Liver (tissue), 9 donors: ENCODE measurements around the gene CSAD. TPM values are rescaled to one million over a fixed set of nuclear protein-coding genes. Genes with fewer than 3 reads are reported as not detected.

ENCODE experiments used
- DNase-seq: peaks from one replicate; pipeline ENCODE4 v3.0.0-alpha.2; 2017; ENCODE audit warnings: low spot score
- H3K27ac ChIP-seq, 2 donors: one replicate each; pipeline ENCODE4 v1.7.0; 2013; ENCODE audit warnings: inconsistent platforms in 2 of 2, low read length in 2 of 2, control low read depth in 1 of 2, low read depth in 1 of 2, mild to moderate bottlenecking in 1 of 2
- H3K27me3 ChIP-seq, 4 donors: one replicate each; pipeline versions ENCODE4 v1.6.1 to v1.7.0; 2013; ENCODE audit warnings: low read length in 3 of 4, inconsistent platforms in 1 of 4, mild to moderate bottlenecking in 1 of 4, moderate library complexity in 1 of 4; ENCODE audit not compliant: control insufficient read depth in 4 of 4, insufficient read depth in 4 of 4
- H3K36me3 ChIP-seq, 4 donors: one replicate each; pipeline versions ENCODE4 v1.6.1 to v1.7.0; 2013; ENCODE audit warnings: low read length in 3 of 4, mild to moderate bottlenecking in 3 of 4, low read depth in 1 of 4, moderate library complexity in 1 of 4; ENCODE audit not compliant: control insufficient read depth in 4 of 4, insufficient read depth in 3 of 4
- H3K4me1 ChIP-seq, 4 donors: one replicate each; pipeline versions ENCODE4 v1.6.1 to v1.7.0; 2013; ENCODE audit warnings: low read length in 3 of 4, mild to moderate bottlenecking in 3 of 4, moderate library complexity in 1 of 4; ENCODE audit not compliant: control insufficient read depth in 4 of 4, insufficient read depth in 4 of 4
- H3K4me3 ChIP-seq, 3 donors: one replicate each; pipeline versions ENCODE4 v1.6.1 to v1.7.0; 2013; ENCODE audit warnings: low read length in 3 of 3, control low read depth in 1 of 3, low read depth in 1 of 3, mild to moderate bottlenecking in 1 of 3
- H3K9ac ChIP-seq, 2 donors: one replicate each; pipeline ENCODE4 v1.7.0; 2013; ENCODE audit warnings: low read length in 2 of 2, mild to moderate bottlenecking in 2 of 2, moderate library complexity in 2 of 2, control low read depth in 1 of 2, low read depth in 1 of 2
- H3K9me3 ChIP-seq, 4 donors: one replicate each; pipeline versions ENCODE4 v1.6.1 to v1.7.0; 2013; ENCODE audit warnings: low read length in 3 of 4; ENCODE audit not compliant: control insufficient read depth in 4 of 4
- EGR1 ChIP-seq, 2 donors: IDR thresholded peaks; 2 replicates each; pipeline ENCODE4 v1.6.1; 2016 to 2018; ENCODE audit warnings: antibody characterized with exemption in 2 of 2, low read depth in 2 of 2
- FOXA1 ChIP-seq: IDR thresholded peaks from 2 replicates; pipeline ENCODE4 v1.6.1; 2016; ENCODE audit warnings: antibody characterized with exemption
- FOXA2 ChIP-seq: IDR thresholded peaks from 2 replicates; pipeline ENCODE4 v1.6.1; 2016; ENCODE audit warnings: antibody characterized with exemption
- GABPA ChIP-seq, 2 donors: IDR thresholded peaks in 1 of 2; conservative IDR thresholded peaks in 1 of 2; 2 replicates each; pipeline ENCODE4 v1.6.1; 2016; ENCODE audit warnings: antibody characterized with exemption in 2 of 2, mild to moderate bottlenecking in 1 of 2, moderate library complexity in 1 of 2
- HNF4A ChIP-seq, 2 donors: conservative IDR thresholded peaks; 2 replicates each; pipeline ENCODE4 v1.6.1; 2016; ENCODE audit warnings: antibody characterized with exemption in 2 of 2, mild to moderate bottlenecking in 2 of 2
- HNF4G ChIP-seq: IDR thresholded peaks from 2 replicates; pipeline ENCODE4 v1.6.1; 2016; ENCODE audit warnings: antibody characterized with exemption
- JUND ChIP-seq, 2 donors: IDR thresholded peaks; 2 replicates each; pipeline ENCODE4 v1.6.1; 2016; ENCODE audit warnings: antibody characterized with exemption in 2 of 2
- MAX ChIP-seq: IDR thresholded peaks from 2 replicates; pipeline ENCODE4 v1.6.1; 2016; ENCODE audit warnings: antibody characterized with exemption
- NR2F2 ChIP-seq: IDR thresholded peaks from 2 replicates; pipeline ENCODE4 v1.6.1; 2016; ENCODE audit warnings: antibody characterized with exemption
- RAD21 ChIP-seq, 2 donors: IDR thresholded peaks; 2 replicates each; pipeline ENCODE4 v1.6.1; 2016; ENCODE audit warnings: antibody characterized with exemption in 2 of 2, mild to moderate bottlenecking in 2 of 2
- REST ChIP-seq: IDR thresholded peaks from 2 replicates; pipeline ENCODE4 v1.6.1; 2016; ENCODE audit warnings: antibody characterized with exemption, mild to moderate bottlenecking
- RXRA ChIP-seq, 2 donors: IDR thresholded peaks; 2 replicates each; pipeline ENCODE4 v1.6.1; 2017 to 2018; ENCODE audit warnings: antibody characterized with exemption in 2 of 2, mild to moderate bottlenecking in 1 of 2
- SP1 ChIP-seq: IDR thresholded peaks from 2 replicates; pipeline ENCODE4 v1.6.1; 2018; ENCODE audit warnings: antibody characterized with exemption, mild to moderate bottlenecking
- TAF1 ChIP-seq: conservative IDR thresholded peaks from 2 replicates; pipeline ENCODE4 v1.6.1; 2016; ENCODE audit warnings: antibody characterized with exemption, mild to moderate bottlenecking
- YY1 ChIP-seq: IDR thresholded peaks from 2 replicates; pipeline ENCODE4 v1.6.1; 2016; ENCODE audit warnings: antibody characterized with exemption, mild to moderate bottlenecking
- WGBS: extraction: QIAGEN DNeasy Blood & Tissue Kit; methylation state at CpG from one replicate; pipeline ENCODE4 v1.1.7; 2013; 5-methylcytosine and 5-hydroxymethylcytosine counted together
- polyA plus RNA-seq, 2 donors: library from polyadenylated mRNA; stranded (reverse) in 1 of 2; unstranded in 1 of 2; fragments of 200-250 nt in 1 of 2; fragments of >200 nt in 1 of 2; fragmentation: Nextera tagmentation in 1 of 2; extraction: Ambion mirVana in 1 of 2; gene quantifications; one replicate each; pipeline versions ENCODE4 v1.2.1 to v1.2.3, GENCODE V29; 2013 to 2015
- total RNA-seq, 2 donors: library from RNA; depleted of rRNA; stranded (reverse); fragments of >200 nt; gene quantifications; one replicate each; pipeline ENCODE4 v1.2.3, GENCODE V29; 2014
- TF ChIP-seq, protein P1 (sequence below): IDR thresholded peaks from 2 replicates; pipeline ENCODE4 v1.6.1; 2016; ENCODE audit warnings: antibody characterized with exemption
- TF ChIP-seq, protein P2 (sequence below): IDR thresholded peaks from 2 replicates; pipeline ENCODE4 v1.6.1; 2016; ENCODE audit warnings: antibody characterized with exemption
- TF ChIP-seq, protein P3 (sequence below): fragments of 150-350 bp; IDR thresholded peaks from 2 replicates; pipeline ENCODE4 v1.5.1; 2017; ENCODE audit warnings: improper control_type of control experiment, low read depth, low read length; ENCODE audit not compliant: missing input control
- donor health status: healthy.
- donor health status: healthy.
- donor health status: healthy.
- donor health status: healthy.
- donor health status: healthy.

CSAD gene
- total and polyA plus RNA-seq, 4 donors: 4.4 to 41.5 (median 35.1) TPM

GRCh38 chr12:53113951-53114350 lies 66.8 kb downstream of the CSAD start:
- no peak for DNase-seq
- H3K27ac ChIP-seq: no peak overlapping the region
- no peak overlapping the region for H3K9ac ChIP-seq
- no peaks in the 10 kb centered on the region for H3K9me3 ChIP-seq
- H3K36me3 ChIP-seq: no peaks in the 10 kb centered on the region
- no peaks in the 10 kb centered on the region for H3K27me3 ChIP-seq
- H3K4me1 ChIP-seq: no peaks in the 10 kb centered on the region
- H3K4me3 ChIP-seq: no peak overlapping the region
- TF ChIP-seq FOXA1 (no peak), GABPA (IDR thresholded peaks at IDR 0.05 in 1 of 2, conservative IDR thresholded peaks at IDR 0.05 in 1 of 2) (no peak), REST (no peak), YY1 (no peak), TAF1 (no peak), RXRA (IDR thresholded peaks at IDR 0.05) (no peak)
- TF ChIP-seq, protein P1, sequence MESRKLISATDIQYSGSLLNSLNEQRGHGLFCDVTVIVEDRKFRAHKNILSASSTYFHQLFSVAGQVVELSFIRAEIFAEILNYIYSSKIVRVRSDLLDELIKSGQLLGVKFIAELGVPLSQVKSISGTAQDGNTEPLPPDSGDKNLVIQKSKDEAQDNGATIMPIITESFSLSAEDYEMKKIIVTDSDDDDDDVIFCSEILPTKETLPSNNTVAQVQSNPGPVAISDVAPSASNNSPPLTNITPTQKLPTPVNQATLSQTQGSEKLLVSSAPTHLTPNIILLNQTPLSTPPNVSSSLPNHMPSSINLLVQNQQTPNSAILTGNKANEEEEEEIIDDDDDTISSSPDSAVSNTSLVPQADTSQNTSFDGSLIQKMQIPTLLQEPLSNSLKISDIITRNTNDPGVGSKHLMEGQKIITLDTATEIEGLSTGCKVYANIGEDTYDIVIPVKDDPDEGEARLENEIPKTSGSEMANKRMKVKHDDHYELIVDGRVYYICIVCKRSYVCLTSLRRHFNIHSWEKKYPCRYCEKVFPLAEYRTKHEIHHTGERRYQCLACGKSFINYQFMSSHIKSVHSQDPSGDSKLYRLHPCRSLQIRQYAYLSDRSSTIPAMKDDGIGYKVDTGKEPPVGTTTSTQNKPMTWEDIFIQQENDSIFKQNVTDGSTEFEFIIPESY: no peak

DNA sequence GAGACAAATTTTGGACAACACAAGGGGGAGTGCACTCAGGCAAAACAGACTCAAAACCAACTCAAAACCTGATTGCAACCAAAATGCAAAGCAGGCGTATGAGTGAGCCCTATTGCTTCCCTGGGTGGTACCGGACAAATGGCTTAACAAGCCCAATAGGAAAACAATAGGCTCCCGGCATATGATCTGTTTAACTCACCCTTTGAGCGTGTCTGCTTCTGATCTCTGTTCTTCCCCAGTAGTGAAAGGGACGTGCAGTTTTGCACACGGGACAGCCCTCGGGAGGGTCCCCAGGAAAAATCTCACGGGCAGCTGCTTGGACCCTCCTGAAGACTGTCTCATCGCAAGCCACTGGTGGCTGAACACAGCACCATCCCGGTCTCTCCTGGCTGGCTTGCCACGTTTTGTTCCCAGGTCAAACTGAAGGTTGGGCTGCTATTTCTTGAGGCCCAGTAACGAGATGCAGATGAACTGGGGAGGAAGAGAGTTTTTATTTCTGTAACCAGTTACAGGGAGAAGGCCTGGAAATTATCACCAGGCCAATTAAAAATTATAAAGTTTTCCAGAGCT lies 67.5 kb downstream of the CSAD start:
- no peak for DNase-seq
- H3K27ac ChIP-seq: no peak overlapping the region
- 91% methylated on average over 12 of the region's 12 CpGs for WGBS

More for the DNA sequence above, 67.5 kb downstream of the CSAD start:
- no peak overlapping the region for H3K4me3 ChIP-seq
- no peaks in the 10 kb centered on the region for H3K27me3 ChIP-seq
- no peaks in the 10 kb centered on the region for H3K4me1 ChIP-seq
- no peaks in the 10 kb centered on the region for H3K9me3 ChIP-seq
- no peaks in the 10 kb centered on the region for H3K36me3 ChIP-seq
- no peak overlapping the region for H3K9ac ChIP-seq
- TF ChIP-seq NR2F2 (no peak), GABPA (IDR thresholded peaks at IDR 0.05 in 1 of 2, conservative IDR thresholded peaks at IDR 0.05 in 1 of 2) (no peak), RXRA (IDR thresholded peaks at IDR 0.05) (no peak), TAF1 (no peak), YY1 (no peak), RAD21 (IDR thresholded peaks at IDR 0.05) (no peak), HNF4A (conservative IDR thresholded peaks at IDR 0.05) (no peak), REST (no peak), FOXA1 (no peak), EGR1 (IDR thresholded peaks at IDR 0.05; ENCODE audit: low read depth in 2 of 2) (no peak), MAX (no peak), HNF4G (no peak), JUND (IDR thresholded peaks at IDR 0.05) (no peak), SP1 (no peak), FOXA2 (no peak)
- TF ChIP-seq, protein P1: no peak
- TF ChIP-seq, protein P2, sequence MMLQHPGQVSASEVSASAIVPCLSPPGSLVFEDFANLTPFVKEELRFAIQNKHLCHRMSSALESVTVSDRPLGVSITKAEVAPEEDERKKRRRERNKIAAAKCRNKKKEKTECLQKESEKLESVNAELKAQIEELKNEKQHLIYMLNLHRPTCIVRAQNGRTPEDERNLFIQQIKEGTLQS: no peak
- TF ChIP-seq, protein P3, sequence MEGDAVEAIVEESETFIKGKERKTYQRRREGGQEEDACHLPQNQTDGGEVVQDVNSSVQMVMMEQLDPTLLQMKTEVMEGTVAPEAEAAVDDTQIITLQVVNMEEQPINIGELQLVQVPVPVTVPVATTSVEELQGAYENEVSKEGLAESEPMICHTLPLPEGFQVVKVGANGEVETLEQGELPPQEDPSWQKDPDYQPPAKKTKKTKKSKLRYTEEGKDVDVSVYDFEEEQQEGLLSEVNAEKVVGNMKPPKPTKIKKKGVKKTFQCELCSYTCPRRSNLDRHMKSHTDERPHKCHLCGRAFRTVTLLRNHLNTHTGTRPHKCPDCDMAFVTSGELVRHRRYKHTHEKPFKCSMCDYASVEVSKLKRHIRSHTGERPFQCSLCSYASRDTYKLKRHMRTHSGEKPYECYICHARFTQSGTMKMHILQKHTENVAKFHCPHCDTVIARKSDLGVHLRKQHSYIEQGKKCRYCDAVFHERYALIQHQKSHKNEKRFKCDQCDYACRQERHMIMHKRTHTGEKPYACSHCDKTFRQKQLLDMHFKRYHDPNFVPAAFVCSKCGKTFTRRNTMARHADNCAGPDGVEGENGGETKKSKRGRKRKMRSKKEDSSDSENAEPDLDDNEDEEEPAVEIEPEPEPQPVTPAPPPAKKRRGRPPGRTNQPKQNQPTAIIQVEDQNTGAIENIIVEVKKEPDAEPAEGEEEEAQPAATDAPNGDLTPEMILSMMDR: no peak
